Activated T-cell treated with anti-CD3 and anti-CD28 coated beads, Interleukin-2, amount 50 U/mL, for 24 hours (primary cell): Measurements from ENCODE around the gene STPG2.
"Not testable (repeated sequence)": the region's sequence is repeated elsewhere in the genome, so short reads cannot be mapped to it uniquely, and the experiment has no call there.

Experiments used
- DNase-seq: peaks from one replicate; pipeline ENCODE4 v3.0.0-alpha.2; 2020
- H3K27ac Mint-ChIP-seq: 2 replicates; pipeline ENCODE4 v1.8.0; 2020; ENCODE audit warnings: mild to moderate bottlenecking, mixed read lengths
- H3K27me3 Mint-ChIP-seq: 2 replicates; pipeline ENCODE4 v1.8.0; 2020; ENCODE audit warnings: mixed read lengths
- H3K36me3 Mint-ChIP-seq: 2 replicates; pipeline ENCODE4 v1.8.0; 2020; ENCODE audit warnings: low read depth, mixed read lengths
- H3K4me1 Mint-ChIP-seq: 2 replicates; pipeline ENCODE4 v1.8.0; 2020; ENCODE audit warnings: low read depth, mixed read lengths
- H3K4me3 Mint-ChIP-seq: 2 replicates; pipeline ENCODE4 v1.8.0; 2020; ENCODE audit warnings: mild to moderate bottlenecking, moderate library complexity, mixed read lengths
- H3K9me3 Mint-ChIP-seq: 2 replicates; pipeline ENCODE4 v1.8.0; 2020; ENCODE audit warnings: mixed read lengths

STPG2 gene

GRCh38 chr4:97942951-97943350, 200.3 kb downstream of the STPG2 start:
- Mint-ChIP-seq H3K4me3 (no peak overlapping the region), H3K27ac (no peak overlapping the region), H3K36me3 (no peaks in the 10 kb centered on the region), H3K9me3 (peaks cover 19% of the 10 kb centered on the region), H3K27me3 (no peaks in the 10 kb centered on the region), H3K4me1 (no peaks in the 10 kb centered on the region)
- DNase-seq: no peak

- Mint-ChIP-seq H3K27ac (no peak overlapping the region), H3K27me3 (no peaks in the 10 kb centered on the region), H3K4me1 (no peaks in the 10 kb centered on the region), H3K36me3 (no peaks in the 10 kb centered on the region), H3K4me3 (no peak overlapping the region), H3K9me3 (peaks cover 23% of the 10 kb centered on the region)
- no peak for DNase-seq
These were observed 201.1 kb downstream of the STPG2 start for GRCh38 chr4:97942137-97942536.

- H3K36me3 Mint-ChIP-seq: no peaks in the 10 kb centered on the region
- no peak overlapping the region for H3K27ac Mint-ChIP-seq
- no peak overlapping the region for H3K4me3 Mint-ChIP-seq
- peaks cover 45% of the 10 kb centered on the region for H3K9me3 Mint-ChIP-seq
- no peak for DNase-seq
- no peaks in the 10 kb centered on the region for H3K27me3 Mint-ChIP-seq
- H3K4me1 Mint-ChIP-seq: no peaks in the 10 kb centered on the region
These were observed 205.1 kb downstream of the STPG2 start for GRCh38 chr4:97938141-97938540.

GRCh38 chr4:97924341-97924958, 218.8 kb downstream of the STPG2 start:
- Mint-ChIP-seq H3K27ac (no peak overlapping the region), H3K4me3 (no peak overlapping the region), H3K36me3 (no peaks in the 10 kb centered on the region), H3K9me3 (peaks cover 6% of the 10 kb centered on the region), H3K27me3 (no peaks in the 10 kb centered on the region), H3K4me1 (no peaks in the 10 kb centered on the region)
- DNase-seq: no peak

GRCh38 chr4:97923096-97923495, 220.2 kb downstream of the STPG2 start:
- no peak overlapping the region for H3K4me3 Mint-ChIP-seq
- H3K4me1 Mint-ChIP-seq: no peaks in the 10 kb centered on the region
- H3K36me3 Mint-ChIP-seq: no peaks in the 10 kb centered on the region
- no peak for DNase-seq
- H3K27ac Mint-ChIP-seq: no peak overlapping the region
- H3K9me3 Mint-ChIP-seq: peaks cover 5% of the 10 kb centered on the region
- H3K27me3 Mint-ChIP-seq: no peaks in the 10 kb centered on the region

- DNase-seq: no peak
- H3K4me3 Mint-ChIP-seq: no peak overlapping the region
- H3K4me1 Mint-ChIP-seq: no peaks in the 10 kb centered on the region
These were observed 226.2 kb downstream of the STPG2 start for GRCh38 chr4:97917115-97917514.

GRCh38 chr4:97912156-97912555, 231.1 kb downstream of the STPG2 start:
- no peak overlapping the region for H3K27ac Mint-ChIP-seq
- no peak for DNase-seq
- H3K9me3 Mint-ChIP-seq: peaks cover 6% of the 10 kb centered on the region
- H3K36me3 Mint-ChIP-seq: no peaks in the 10 kb centered on the region
- no peak overlapping the region for H3K4me3 Mint-ChIP-seq
- no peaks in the 10 kb centered on the region for H3K27me3 Mint-ChIP-seq
- no peaks in the 10 kb centered on the region for H3K4me1 Mint-ChIP-seq

More at GRCh38 chr4:97917115-97917514, 226.2 kb downstream of the STPG2 start:
- H3K9me3 Mint-ChIP-seq: no peaks in the 10 kb centered on the region
- H3K27ac Mint-ChIP-seq: no peak overlapping the region
- H3K36me3 Mint-ChIP-seq: no peaks in the 10 kb centered on the region
- H3K27me3 Mint-ChIP-seq: no peaks in the 10 kb centered on the region

- Mint-ChIP-seq H3K27ac (no peak overlapping the region), H3K36me3 (no peaks in the 10 kb centered on the region), H3K27me3 (no peaks in the 10 kb centered on the region), H3K4me1 (no peaks in the 10 kb centered on the region), H3K9me3 (peaks cover 6% of the 10 kb centered on the region), H3K4me3 (no peak overlapping the region)
- DNase-seq: no peak
These were observed 231.9 kb downstream of the STPG2 start for GRCh38 chr4:97911236-97911906.

- no peak for DNase-seq
- Mint-ChIP-seq H3K4me3 (no peak overlapping the region), H3K36me3 (no peaks in the 10 kb centered on the region), H3K27me3 (no peaks in the 10 kb centered on the region), H3K4me1 (no peaks in the 10 kb centered on the region), H3K27ac (no peak overlapping the region), H3K9me3 (peaks cover 6% of the 10 kb centered on the region)
These were observed 233.3 kb downstream of the STPG2 start for GRCh38 chr4:97910005-97910404.

- H3K4me1 Mint-ChIP-seq, H3K27me3 Mint-ChIP-seq, H3K4me3 Mint-ChIP-seq, DNase-seq, H3K27ac Mint-ChIP-seq, H3K9me3 Mint-ChIP-seq, H3K36me3 Mint-ChIP-seq: not testable (repeated sequence)
These were observed 239.7 kb downstream of the STPG2 start for GRCh38 chr4:97903436-97904189.

GRCh38 chr4:97900229-97900628, 243.0 kb downstream of the STPG2 start:
- DNase-seq: no peak
- H3K27ac Mint-ChIP-seq: no peak overlapping the region
- no peak overlapping the region for H3K4me3 Mint-ChIP-seq
- H3K4me1 Mint-ChIP-seq: no peaks in the 10 kb centered on the region
- H3K27me3 Mint-ChIP-seq: no peaks in the 10 kb centered on the region
- H3K9me3 Mint-ChIP-seq: peaks cover 7% of the 10 kb centered on the region
- H3K36me3 Mint-ChIP-seq: no peaks in the 10 kb centered on the region

- Mint-ChIP-seq H3K9me3 (peaks cover 3% of the 10 kb centered on the region), H3K4me1 (no peaks in the 10 kb centered on the region), H3K27me3 (no peaks in the 10 kb centered on the region), H3K27ac (no peak overlapping the region), H3K36me3 (no peaks in the 10 kb centered on the region), H3K4me3 (no peak overlapping the region)
- no peak for DNase-seq
These were observed 250.5 kb downstream of the STPG2 start for GRCh38 chr4:97892592-97893266.

GRCh38 chr4:97879942-97880341, 263.3 kb downstream of the STPG2 start:
- no peaks in the 10 kb centered on the region for H3K27me3 Mint-ChIP-seq
- H3K9me3 Mint-ChIP-seq: peaks cover 4% of the 10 kb centered on the region
- H3K4me3 Mint-ChIP-seq: no peak overlapping the region
- no peak for DNase-seq
- H3K27ac Mint-ChIP-seq: no peak overlapping the region
- H3K4me1 Mint-ChIP-seq: no peaks in the 10 kb centered on the region
- H3K36me3 Mint-ChIP-seq: no peaks in the 10 kb centered on the region

- H3K36me3 Mint-ChIP-seq: no peaks in the 10 kb centered on the region
- H3K4me1 Mint-ChIP-seq: no peaks in the 10 kb centered on the region
- H3K9me3 Mint-ChIP-seq: peaks cover 10% of the 10 kb centered on the region
- no peak overlapping the region for H3K4me3 Mint-ChIP-seq
- H3K27me3 Mint-ChIP-seq: no peaks in the 10 kb centered on the region
- H3K27ac Mint-ChIP-seq: no peak overlapping the region
- DNase-seq: no peak
These were observed 275.2 kb downstream of the STPG2 start for GRCh38 chr4:97868097-97868496.
